Measurements from ENCODE around the gene CEP72. TPM values are rescaled to one million over a fixed set of nuclear protein-coding genes. Genes with fewer than 3 reads are reported as not detected.
"Not testable (repeated sequence)": the region's sequence is repeated elsewhere in the genome, so short reads cannot be mapped to it uniquely, and the experiment has no call there.

The CEP72 gene
- total RNA-seq, 1 donor from 2014 or later = 27.8 TPM

GRCh38 chr5:627840-628239 is 15.7 kb downstream of the CEP72 start:
- H3K4me3 Mint-ChIP-seq = no peak overlapping the region
- no peak for TF ChIP-seq CTCF (conservative IDR thresholded peaks at IDR 0.05)
- H3K36me3 Mint-ChIP-seq = peaks cover 10% of the 10 kb centered on the region
- H3K27me3 Mint-ChIP-seq = no peaks in the 10 kb centered on the region
- no peak for DNase-seq (ENCODE audit: extremely low spot score, unreplicated experiment)
- H3K9me3 Mint-ChIP-seq = no peaks in the 10 kb centered on the region
- H3K27ac Mint-ChIP-seq = no peak overlapping the region
- H3K4me1 Mint-ChIP-seq (ENCODE audit: unreplicated experiment) = no peaks in the 10 kb centered on the region

GRCh38 chr5:628351-629205 is 16.4 kb downstream of the CEP72 start:
- H3K27me3 Mint-ChIP-seq; H3K27ac Mint-ChIP-seq; H3K9me3 Mint-ChIP-seq; H3K4me3 Mint-ChIP-seq; H3K4me1 Mint-ChIP-seq (ENCODE audit: unreplicated experiment); DNase-seq (ENCODE audit: extremely low spot score, unreplicated experiment): not testable (repeated sequence)
- H3K36me3 Mint-ChIP-seq = peaks cover 13% of the 10 kb centered on the region

- TF ChIP-seq CTCF (conservative IDR thresholded peaks at IDR 0.05) = no peak
- no peak for DNase-seq (ENCODE audit: extremely low spot score, unreplicated experiment)
- no peaks in the 10 kb centered on the region for H3K27me3 Mint-ChIP-seq
These were observed 21.4 kb downstream of the CEP72 start for GRCh38 chr5:633501-633955.

GRCh38 chr5:634191-634590 is 22.1 kb downstream of the CEP72 start:
- no peak overlapping the region for H3K27ac Mint-ChIP-seq
- no peak overlapping the region for H3K4me3 Mint-ChIP-seq
- no peaks in the 10 kb centered on the region for H3K27me3 Mint-ChIP-seq
- TF ChIP-seq CTCF (conservative IDR thresholded peaks at IDR 0.05) = no peak
- no peaks in the 10 kb centered on the region for H3K9me3 Mint-ChIP-seq
- DNase-seq (ENCODE audit: extremely low spot score, unreplicated experiment) = no peak
- H3K4me1 Mint-ChIP-seq (ENCODE audit: unreplicated experiment) = no peaks in the 10 kb centered on the region
- H3K36me3 Mint-ChIP-seq = peaks cover 14% of the 10 kb centered on the region

More at GRCh38 chr5:633501-633955, 21.4 kb downstream of the CEP72 start:
- Mint-ChIP-seq H3K4me1 (ENCODE audit: unreplicated experiment) (no peaks in the 10 kb centered on the region), H3K36me3 (peaks cover 14% of the 10 kb centered on the region), H3K9me3 (no peaks in the 10 kb centered on the region), H3K27ac (no peak overlapping the region), H3K4me3 (no peak overlapping the region)

GRCh38 chr5:635306-636055 is 23.3 kb downstream of the CEP72 start:
- no peak for TF ChIP-seq CTCF (conservative IDR thresholded peaks at IDR 0.05)
- no peaks in the 10 kb centered on the region for H3K4me1 Mint-ChIP-seq (ENCODE audit: unreplicated experiment)
- H3K9me3 Mint-ChIP-seq = no peaks in the 10 kb centered on the region
- H3K4me3 Mint-ChIP-seq = no peak overlapping the region
- DNase-seq (ENCODE audit: extremely low spot score, unreplicated experiment) = no peak
- H3K27ac Mint-ChIP-seq = no peak overlapping the region
- H3K36me3 Mint-ChIP-seq = peaks cover 14% of the 10 kb centered on the region
- no peaks in the 10 kb centered on the region for H3K27me3 Mint-ChIP-seq

GRCh38 chr5:636951-637350 is 24.8 kb downstream of the CEP72 start:
- Mint-ChIP-seq H3K4me1 (ENCODE audit: unreplicated experiment) (no peaks in the 10 kb centered on the region), H3K36me3 (peaks cover 14% of the 10 kb centered on the region), H3K9me3 (no peaks in the 10 kb centered on the region), H3K27me3 (no peaks in the 10 kb centered on the region), H3K4me3 (no peak overlapping the region), H3K27ac (no peak overlapping the region)
- no peak for TF ChIP-seq CTCF (conservative IDR thresholded peaks at IDR 0.05)
- no peak for DNase-seq (ENCODE audit: extremely low spot score, unreplicated experiment)
